Smooth muscle cell (in vitro differentiated cells): Measurements from ENCODE around the gene TUBB4A. TPM values are rescaled to one million over a fixed set of nuclear protein-coding genes. Genes with fewer than 3 reads are reported as not detected.

ENCODE experiments used
- DNase-seq: peaks from one replicate; lab custom pipeline; 2025; ENCODE audit not compliant: unreplicated experiment; lab: John Stamatoyannopoulos, UW
- H2AFZ ChIP-seq: fragments of 200-600 bp; sonication (generic); 2 replicates; pipeline ENCODE4 v1.6.0; 2016; ENCODE audit warnings: antibody characterized with exemption, low read depth, mild to moderate bottlenecking
- H3F3A ChIP-seq: fragments of 200-600 bp; sonication (generic); 2 replicates; pipeline ENCODE4 v1.6.0; 2017; ENCODE audit warnings: antibody characterized with exemption, low read depth
- H3K27ac ChIP-seq: fragments of 200-600 bp; sonication (generic); 2 replicates; pipeline ENCODE4 v1.5.1; 2016; ENCODE audit warnings: low read depth, mild to moderate bottlenecking
- H3K27me3 ChIP-seq: fragments of 200-600 bp; sonication (generic); 2 replicates; pipeline ENCODE4 v1.6.1; 2016; ENCODE audit warnings: low read depth, mild to moderate bottlenecking
- H3K36me3 ChIP-seq: fragments of 200-600 bp; sonication (generic); 2 replicates; pipeline ENCODE4 v1.5.1; 2016; ENCODE audit warnings: low read depth
- H3K4me1 ChIP-seq: fragments of 200-600 bp; sonication (generic); 2 replicates; pipeline ENCODE4 v1.5.1; 2016; ENCODE audit warnings: low read depth
- H3K4me2 ChIP-seq: fragments of 200-600 bp; sonication (generic); 2 replicates; pipeline ENCODE4 v1.6.0; 2016; ENCODE audit warnings: mild to moderate bottlenecking
- H3K4me3 ChIP-seq: fragments of 200-600 bp; sonication (generic); 2 replicates; pipeline ENCODE4 v1.5.1; 2016; ENCODE audit warnings: mild to moderate bottlenecking
- H3K79me2 ChIP-seq: fragments of 200-600 bp; sonication (generic); 2 replicates; pipeline ENCODE4 v1.6.0; 2016; ENCODE audit warnings: low read depth, mild to moderate bottlenecking
- H3K9ac ChIP-seq: fragments of 200-600 bp; sonication (generic); 2 replicates; pipeline ENCODE4 v1.6.0; 2016; ENCODE audit warnings: low read depth
- H3K9me3 ChIP-seq: fragments of 200-600 bp; sonication (generic); replicated peaks from 2 replicates; pipeline ENCODE4 v1.5.1; 2016; ENCODE audit warnings: low read depth
- H4K20me1 ChIP-seq: fragments of 200-600 bp; sonication (generic); 2 replicates; pipeline ENCODE4 v1.6.0; 2016; ENCODE audit warnings: low read depth
- CTCF ChIP-seq: fragments of 200-600 bp; sonication (generic); IDR thresholded peaks from 2 replicates; pipeline ENCODE4 v1.5.1; 2017; ENCODE audit warnings: borderline replicate concordance, mild to moderate bottlenecking, antibody characterized with exemption; ENCODE audit not compliant: insufficient read depth, poor library complexity, severe bottlenecking
- WGBS: methylation state at CpG from one replicate; pipeline ENCODE4 v1.1.7; 2016; ENCODE audit warnings: low lambda C conversion rate; 5-methylcytosine and 5-hydroxymethylcytosine counted together
- polyA plus RNA-seq: library from polyadenylated mRNA; unstranded; fragments of >200 nt; fragmentation: Nextera tagmentation; extraction: Ambion mirVana; gene quantifications from 2 replicates; pipeline ENCODE4 v1.2.1, GENCODE V29; 2016
- total RNA-seq: library from RNA; depleted of rRNA; stranded (reverse); fragments of >200 nt; gene quantifications from 2 replicates; pipeline ENCODE4 v1.2.3, GENCODE V29; 2014

Gene TUBB4A
- total and polyA plus RNA-seq, 2 experiments from 2014 or later = not detected

- Histone ChIP-seq H3K79me2 (no peaks in the 10 kb centered on the region), H3K27ac (no peak overlapping the region), H3K4me1 (peaks cover 7% of the 10 kb centered on the region), H4K20me1 (no peaks in the 10 kb centered on the region), H3K9ac (no peak overlapping the region), H3K4me2 (no peak overlapping the region), H3K4me3 (no peak overlapping the region), H3F3A (no peaks in the 10 kb centered on the region), H3K27me3 (peaks cover 49% of the 10 kb centered on the region), H3K36me3 (no peaks in the 10 kb centered on the region), H3K9me3 (no peaks in the 10 kb centered on the region), H2AFZ (no peak overlapping the region)
- 93% methylated on average over 9 of the region's 9 CpGs for WGBS
- no peak for TF ChIP-seq CTCF
- DNase-seq = no peak
Observed at GRCh38 chr19:6503407-6504201, 1.5 kb upstream of the TUBB4A start.

GRCh38 chr19:6500837-6501739, 1.0 kb downstream of the TUBB4A start:
- Histone ChIP-seq H3K79me2 (no peaks in the 10 kb centered on the region), H3K4me3 (no peak overlapping the region), H3K9ac (no peak overlapping the region), H3K27ac (no peak overlapping the region), H3F3A (no peaks in the 10 kb centered on the region), H4K20me1 (no peaks in the 10 kb centered on the region), H3K9me3 (no peaks in the 10 kb centered on the region), H3K4me2 (no peak overlapping the region), H2AFZ (no peak overlapping the region), H3K36me3 (no peaks in the 10 kb centered on the region), H3K27me3 (peaks cover 49% of the 10 kb centered on the region), H3K4me1 (peaks cover 7% of the 10 kb centered on the region)
- no peak for DNase-seq
- 69% methylated on average over 22 of the region's 24 CpGs for WGBS
- TF ChIP-seq CTCF = no peak

GRCh38 chr19:6499052-6499790, 2.9 kb downstream of the TUBB4A start:
- Histone ChIP-seq H3K27me3 (peaks cover 49% of the 10 kb centered on the region), H3K4me1 (peaks cover 7% of the 10 kb centered on the region), H3K4me2 (no peak overlapping the region), H4K20me1 (no peaks in the 10 kb centered on the region), H2AFZ (no peak overlapping the region), H3K79me2 (no peaks in the 10 kb centered on the region), H3K4me3 (no peak overlapping the region), H3F3A (no peaks in the 10 kb centered on the region), H3K9ac (no peak overlapping the region), H3K36me3 (no peaks in the 10 kb centered on the region), H3K27ac (no peak overlapping the region), H3K9me3 (no peaks in the 10 kb centered on the region)
- no peak for TF ChIP-seq CTCF
- DNase-seq = no peak
- 84% methylated on average over 17 of the region's 17 CpGs for WGBS
